Ascending aorta (tissue), 2 donors: ENCODE data around the gene FAM53B. TPM values are rescaled to one million over a fixed set of nuclear protein-coding genes. Genes with fewer than 3 reads are reported as not detected.
A peak's percentile ranks its signal among the peaks of the same experiment; 100 is the strongest.

Experiments
- DNase-seq, 2 donors: peaks; one replicate each; pipeline ENCODE4 v3.0.0-alpha.2; 2019; ENCODE audit warnings: low spot score in 2 of 2
- H3K27ac ChIP-seq, 2 donors: fragments of 200-600 bp; sonication (generic); one replicate each; pipeline ENCODE4 v1.5.1; 2016 to 2017; ENCODE audit warnings: mild to moderate bottlenecking in 1 of 2
- H3K27me3 ChIP-seq: fragments of 200-600 bp; sonication (generic); one replicate; pipeline ENCODE4 v1.5.1; 2017
- H3K36me3 ChIP-seq, 2 donors: fragments of 200-600 bp; sonication (generic); one replicate each; pipeline ENCODE4 v1.5.1; 2016
- H3K4me1 ChIP-seq, 2 donors: fragments of 200-600 bp; sonication (generic); one replicate each; pipeline ENCODE4 v1.5.1; 2016 to 2017; ENCODE audit warnings: mild to moderate bottlenecking in 1 of 2
- H3K4me3 ChIP-seq, 2 donors: fragments of 200-600 bp; sonication (generic); one replicate each; pipeline ENCODE4 v1.5.1; 2016 to 2017; ENCODE audit warnings: mild to moderate bottlenecking in 1 of 2
- H3K9me3 ChIP-seq, 2 donors: fragments of 200-600 bp; sonication (generic); one replicate each; pipeline ENCODE4 v1.5.1; 2016
- intact Hi-C: fragments of 100-400 bp; cut with DNase I; formaldehyde crosslinking; loops from one replicate; pipeline ENCODE4 v1.15.1; 2023
- total RNA-seq: library from RNA; depleted of rRNA; stranded (reverse); fragments of >200 nt; gene quantifications from one replicate; pipeline ENCODE4 v1.1.0, GENCODE V29; 2016
- TF ChIP-seq, protein P1 (sequence below), 3 experiments: fragments of 200-600 bp in 2 of 3; fragments of 450-650 bp in 1 of 3; sonication (generic) in 2 of 3; IDR thresholded peaks; one replicate each; pipeline ENCODE4 v1.5.1; 2016 to 2019; ENCODE audit warnings: antibody characterized with exemption in 3 of 3, mild to moderate bottlenecking in 1 of 3, moderate library complexity in 1 of 3

FAM53B gene
- total RNA-seq, 1 donor from 2014 or later = 52.5 TPM

- TF ChIP-seq, protein P1, sequence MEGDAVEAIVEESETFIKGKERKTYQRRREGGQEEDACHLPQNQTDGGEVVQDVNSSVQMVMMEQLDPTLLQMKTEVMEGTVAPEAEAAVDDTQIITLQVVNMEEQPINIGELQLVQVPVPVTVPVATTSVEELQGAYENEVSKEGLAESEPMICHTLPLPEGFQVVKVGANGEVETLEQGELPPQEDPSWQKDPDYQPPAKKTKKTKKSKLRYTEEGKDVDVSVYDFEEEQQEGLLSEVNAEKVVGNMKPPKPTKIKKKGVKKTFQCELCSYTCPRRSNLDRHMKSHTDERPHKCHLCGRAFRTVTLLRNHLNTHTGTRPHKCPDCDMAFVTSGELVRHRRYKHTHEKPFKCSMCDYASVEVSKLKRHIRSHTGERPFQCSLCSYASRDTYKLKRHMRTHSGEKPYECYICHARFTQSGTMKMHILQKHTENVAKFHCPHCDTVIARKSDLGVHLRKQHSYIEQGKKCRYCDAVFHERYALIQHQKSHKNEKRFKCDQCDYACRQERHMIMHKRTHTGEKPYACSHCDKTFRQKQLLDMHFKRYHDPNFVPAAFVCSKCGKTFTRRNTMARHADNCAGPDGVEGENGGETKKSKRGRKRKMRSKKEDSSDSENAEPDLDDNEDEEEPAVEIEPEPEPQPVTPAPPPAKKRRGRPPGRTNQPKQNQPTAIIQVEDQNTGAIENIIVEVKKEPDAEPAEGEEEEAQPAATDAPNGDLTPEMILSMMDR (IDR thresholded peaks at IDR 0.05) = no peak
- intact Hi-C loops = no loop called here
- no peak overlapping the region for H3K4me3 ChIP-seq
- peaks cover 0 to 6% of the 10 kb centered on the region in 2 donors for H3K36me3 ChIP-seq
- no peaks in the 10 kb centered on the region for H3K27me3 ChIP-seq
- no peaks in the 10 kb centered on the region for H3K9me3 ChIP-seq
- DNase-seq = no peak
- H3K4me1 ChIP-seq = peaks cover under 1 to 16% of the 10 kb centered on the region in 2 donors
- no peak overlapping the region for H3K27ac ChIP-seq
These were observed 120.2 kb downstream of the FAM53B start for GRCh38 chr10:124624006-124624405.

- Histone ChIP-seq H3K4me1 (peaks cover 0 to 6% of the 10 kb centered on the region in 2 donors), H3K9me3 (no peaks in the 10 kb centered on the region), H3K4me3 (no peak overlapping the region), H3K27me3 (no peaks in the 10 kb centered on the region), H3K36me3 (peaks cover 0 to 9% of the 10 kb centered on the region in 2 donors), H3K27ac (no peak overlapping the region)
- no peak for DNase-seq
- intact Hi-C loops = no loop called here
- TF ChIP-seq, protein P1 (IDR thresholded peaks at IDR 0.05) = no peak
These were observed 121.2 kb downstream of the FAM53B start for GRCh38 chr10:124622866-124623536.

DNA sequence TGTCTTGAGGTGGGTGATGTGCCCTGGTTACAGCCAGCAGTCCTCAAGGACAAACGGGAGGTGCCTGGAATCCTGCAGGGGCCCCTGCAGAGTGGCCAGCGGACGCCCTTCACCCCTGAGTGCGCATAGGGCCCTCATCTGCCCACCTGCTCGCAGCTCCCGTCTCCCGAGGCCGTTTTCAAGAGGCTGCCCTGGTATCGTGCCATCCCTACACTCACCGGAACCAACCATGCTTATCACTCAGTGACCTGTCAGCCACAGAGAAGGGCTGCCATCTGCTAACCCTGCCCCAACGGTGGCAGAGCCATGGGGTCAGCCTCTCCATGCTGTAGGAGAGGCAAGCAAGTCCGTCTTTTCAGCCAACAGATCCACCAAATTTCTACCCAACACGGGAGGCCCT is 122.0 kb downstream of the FAM53B start:
- Histone ChIP-seq H3K27ac (no peak overlapping the region), H3K9me3 (no peaks in the 10 kb centered on the region), H3K36me3 (peaks cover 0 to 11% of the 10 kb centered on the region in 2 donors), H3K27me3 (no peaks in the 10 kb centered on the region), H3K4me3 (no peak overlapping the region), H3K4me1 (peaks cover 0 to 5% of the 10 kb centered on the region in 2 donors)
- intact Hi-C loops = no loop called here
- no peak for DNase-seq
- TF ChIP-seq, protein P1 (IDR thresholded peaks at IDR 0.05) = no peak

DNA sequence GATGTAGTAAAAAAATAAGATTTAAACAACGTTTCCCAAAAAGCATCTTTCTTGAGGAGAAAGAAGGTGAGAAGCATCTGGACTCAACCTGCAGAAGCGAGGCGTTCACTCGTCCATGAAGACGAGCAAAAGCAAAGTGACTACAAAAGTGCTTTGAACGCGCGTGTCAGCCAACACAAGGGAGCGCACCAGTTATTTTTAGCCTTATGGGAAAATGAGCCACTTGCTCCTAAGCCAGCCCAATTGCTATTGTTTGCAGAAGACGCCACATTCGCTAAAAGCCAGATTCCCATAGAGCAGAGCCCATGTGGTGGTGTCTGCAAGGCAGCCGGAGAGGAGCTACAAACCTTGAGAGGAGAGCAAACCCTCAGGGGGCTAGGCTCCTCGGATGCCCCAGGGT is 122.5 kb downstream of the FAM53B start:
- H3K27ac ChIP-seq = no peak overlapping the region
- no peak for DNase-seq
- peaks cover 0 to 5% of the 10 kb centered on the region in 2 donors for H3K4me1 ChIP-seq
- no peaks in the 10 kb centered on the region for H3K9me3 ChIP-seq
- TF ChIP-seq, protein P1 (IDR thresholded peaks at IDR 0.05) = peak in 1 of 3 experiments; percentile 24
- H3K4me3 ChIP-seq = no peak overlapping the region
- intact Hi-C loops = no loop called here
- H3K27me3 ChIP-seq = no peaks in the 10 kb centered on the region
- H3K36me3 ChIP-seq = peaks cover 0 to 14% of the 10 kb centered on the region in 2 donors

DNA sequence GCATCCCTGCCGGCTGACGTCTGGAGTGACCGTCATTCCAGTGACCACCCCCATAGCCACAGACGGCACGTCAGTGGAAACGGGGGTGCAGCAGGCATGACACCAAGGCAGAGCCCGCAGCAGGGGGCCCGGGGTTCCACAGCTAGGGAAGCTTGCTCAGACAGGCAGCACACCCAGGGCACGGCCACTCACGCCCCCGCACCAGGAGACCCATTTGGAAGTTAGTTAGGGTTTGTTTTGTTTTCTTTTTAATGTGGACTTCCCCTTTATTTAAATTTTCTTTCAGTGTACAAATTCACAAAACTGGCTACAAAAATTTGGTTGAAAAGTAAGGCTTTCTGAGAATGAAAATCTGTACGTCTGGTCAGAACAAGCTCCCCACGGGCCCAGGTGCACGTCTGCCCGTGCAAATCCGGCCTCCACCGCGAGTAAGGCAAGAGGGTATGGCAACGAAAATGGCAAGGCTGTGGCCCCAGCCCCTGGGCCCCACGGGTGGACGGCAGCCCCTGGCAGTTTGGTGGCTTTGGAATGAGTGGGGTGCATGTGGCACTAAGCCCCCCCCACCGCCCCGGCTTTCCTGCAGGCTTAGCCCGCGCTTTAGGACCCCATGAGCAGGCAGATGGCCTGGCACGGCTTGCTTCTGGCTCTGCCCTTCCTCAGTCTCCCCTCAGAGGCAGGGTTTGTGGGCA is 124.2 kb downstream of the FAM53B start:
- Histone ChIP-seq H3K4me3 (no peak overlapping the region), H3K27me3 (no peaks in the 10 kb centered on the region), H3K9me3 (no peaks in the 10 kb centered on the region), H3K4me1 (peaks cover 0 to 5% of the 10 kb centered on the region in 2 donors), H3K27ac (no peak overlapping the region), H3K36me3 (peaks cover 0 to 14% of the 10 kb centered on the region in 2 donors)
- TF ChIP-seq, protein P1 (IDR thresholded peaks at IDR 0.05) = no peak
- no peak for DNase-seq
- intact Hi-C loops = no loop called here
